NCI-H2029 (cell line): ENCODE measurements around the gene MAPK6.
"Not testable (repeated sequence)": the region's sequence is repeated elsewhere in the genome, so short reads cannot be mapped to it uniquely, and the experiment has no call there.

Source experiments
- DNase-seq: peaks from one replicate; lab custom pipeline; 2025; lab: John Stamatoyannopoulos, UW

MAPK6 gene

DNA sequence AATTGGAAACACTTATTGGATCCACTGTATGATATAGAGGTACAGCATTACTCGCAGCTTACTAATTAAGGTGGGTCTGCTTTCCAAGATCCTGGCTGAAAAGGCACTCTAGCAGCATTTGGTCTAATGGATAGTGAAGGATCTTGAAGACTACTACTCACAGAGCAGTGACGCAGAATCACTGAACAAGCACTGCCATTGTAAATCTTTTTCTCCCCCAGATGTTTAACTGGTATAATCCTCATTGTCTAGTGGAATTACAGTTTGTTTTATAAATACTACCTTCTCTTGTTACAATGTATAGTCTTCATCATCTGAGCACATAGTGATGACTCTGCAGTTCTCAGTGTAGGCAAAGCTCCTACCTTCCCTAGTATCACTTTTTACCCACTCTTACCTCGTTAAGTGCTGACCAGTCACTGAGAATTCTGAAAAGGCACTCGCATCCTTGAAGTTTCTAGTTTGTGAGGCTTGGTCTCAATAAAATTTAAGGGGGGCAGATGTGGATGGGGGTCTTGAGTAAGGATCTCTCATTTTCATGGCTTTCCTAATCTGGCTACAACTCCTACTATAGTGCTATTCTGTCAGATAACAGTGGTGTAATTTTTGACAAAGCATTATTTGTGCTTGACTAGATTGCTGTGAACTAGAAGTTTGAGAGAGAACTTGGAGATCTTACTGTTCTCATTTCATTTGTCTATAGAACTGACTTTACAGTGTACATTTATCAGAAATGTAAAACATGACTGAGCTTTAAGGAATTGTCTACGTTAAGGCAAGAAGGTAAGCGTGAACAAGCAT lies 23.2 kb downstream of the MAPK6 start:
- DNase-seq, result no peak

DNA sequence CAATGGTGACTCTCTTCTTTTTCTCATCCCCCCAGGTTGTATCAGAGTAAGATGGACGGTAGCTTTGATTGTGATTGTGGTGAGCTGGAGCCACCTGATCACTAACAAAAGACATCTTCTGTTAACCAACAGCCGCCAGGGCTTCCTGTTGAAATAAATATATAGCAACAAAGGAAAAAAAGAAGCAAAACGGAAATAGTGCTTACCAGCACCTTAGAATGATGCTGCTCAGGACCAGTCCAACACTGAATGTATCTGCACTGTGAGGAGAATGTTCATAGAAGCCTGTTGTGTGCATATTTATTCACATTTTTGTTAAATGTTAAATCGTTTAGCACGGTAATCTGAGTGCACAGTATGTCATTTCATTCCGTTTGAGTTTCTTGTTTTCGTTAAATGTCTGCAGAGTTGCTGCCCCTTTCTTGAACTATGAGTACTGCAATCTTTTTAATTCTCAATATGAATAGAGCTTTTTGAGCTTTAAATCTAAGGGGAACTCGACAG lies 26.8 kb downstream of the MAPK6 start:
- DNase-seq, result not testable (repeated sequence)

DNA sequence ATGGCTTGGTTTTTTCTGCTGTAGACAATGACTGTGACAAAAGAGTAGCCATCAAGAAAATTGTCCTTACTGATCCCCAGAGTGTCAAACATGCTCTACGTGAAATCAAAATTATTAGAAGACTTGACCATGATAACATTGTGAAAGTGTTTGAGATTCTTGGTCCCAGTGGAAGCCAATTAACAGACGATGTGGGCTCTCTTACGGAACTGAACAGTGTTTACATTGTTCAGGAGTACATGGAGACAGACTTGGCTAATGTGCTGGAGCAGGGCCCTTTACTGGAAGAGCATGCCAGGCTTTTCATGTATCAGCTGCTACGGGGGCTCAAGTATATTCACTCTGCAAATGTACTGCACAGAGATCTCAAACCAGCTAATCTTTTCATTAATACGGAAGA lies 27.5 kb downstream of the MAPK6 start:
- DNase-seq, result peak; percentile 0

GRCh38 chr15:52050416-52050815 lies 31.4 kb downstream of the MAPK6 start:
- no peak for DNase-seq

DNA sequence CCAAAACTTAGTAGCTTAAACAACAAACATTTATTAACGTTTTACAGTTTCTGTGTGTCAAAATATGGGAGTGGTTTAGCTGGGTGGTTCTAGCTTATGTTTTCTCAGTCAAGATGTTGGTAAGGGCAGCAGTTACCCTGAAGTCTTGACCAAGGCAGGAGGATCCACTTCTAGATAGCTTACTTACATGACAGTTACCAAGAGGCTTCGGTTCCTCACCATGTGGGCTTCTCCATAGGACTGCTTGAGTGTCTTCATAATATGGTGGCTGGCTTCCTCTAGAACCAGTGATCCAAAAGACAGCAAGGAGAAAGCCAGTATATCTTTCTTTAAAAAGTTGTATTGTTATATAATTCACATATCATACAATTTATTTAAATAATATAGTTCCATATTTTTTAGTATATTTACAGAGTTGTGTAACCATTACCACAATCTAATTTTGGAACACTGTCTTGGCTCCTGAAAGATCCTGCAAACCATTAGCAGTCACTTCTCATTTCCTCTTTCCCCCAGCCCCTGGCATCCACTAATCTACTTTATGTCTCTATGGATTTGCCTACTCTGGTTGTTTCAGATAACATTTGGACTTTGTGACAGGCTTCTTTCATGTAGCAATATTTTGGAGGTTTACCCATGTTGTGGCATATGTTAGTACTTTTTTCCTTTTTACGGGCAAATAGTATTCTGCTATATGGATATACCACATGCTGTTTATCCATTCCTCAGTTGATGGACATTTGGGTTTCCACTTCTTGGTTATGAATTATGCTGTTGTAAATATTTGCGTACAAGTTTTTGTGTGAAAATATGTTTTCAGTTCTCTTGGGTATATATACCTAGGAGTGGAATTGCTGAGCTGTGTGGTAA lies 33.3 kb downstream of the MAPK6 start:
- no peak for DNase-seq

GRCh38 chr15:52054381-52054780 lies 35.4 kb downstream of the MAPK6 start:
- DNase-seq, result no peak

DNA sequence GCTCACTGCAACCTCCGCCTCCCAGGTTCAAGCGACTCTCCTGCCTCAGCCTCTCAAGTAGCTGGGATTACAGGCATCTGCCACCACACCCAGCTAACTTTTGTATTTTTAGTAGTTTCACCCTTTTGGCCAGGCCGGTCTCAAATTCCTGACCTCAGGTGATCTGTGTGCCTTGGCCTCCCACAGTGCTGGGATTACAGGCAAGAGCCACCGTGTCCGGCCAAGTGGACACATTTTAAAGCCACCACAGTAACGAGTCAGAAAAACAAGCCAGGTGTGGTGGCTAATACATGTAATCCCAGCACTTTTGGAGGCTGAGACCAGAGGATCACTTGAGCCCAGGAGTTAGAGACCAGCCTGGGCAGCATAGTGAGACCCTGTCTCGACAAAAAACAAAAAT lies 35.8 kb downstream of the MAPK6 start:
- not testable (repeated sequence) for DNase-seq

DNA sequence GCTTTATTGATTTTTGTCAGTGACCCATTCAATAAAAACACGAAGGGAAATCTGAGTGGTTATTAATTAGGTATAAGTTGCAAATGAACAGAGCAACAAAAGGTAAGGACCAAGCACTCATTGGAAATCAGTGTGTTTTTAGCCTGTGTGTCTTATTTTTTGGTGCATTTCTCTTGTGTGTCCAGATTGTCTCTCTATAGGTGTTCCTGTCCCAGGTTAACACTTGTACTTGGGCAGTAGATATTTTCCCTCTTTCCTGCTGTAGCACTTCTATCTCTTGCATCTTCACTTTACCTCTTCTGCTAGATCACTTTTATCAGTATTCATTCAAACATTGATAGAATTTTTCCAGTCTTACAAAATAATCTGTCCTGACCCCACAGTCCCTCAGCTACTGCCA lies 37.0 kb downstream of the MAPK6 start:
- DNase-seq, result no peak

GRCh38 chr15:52056496-52056895 lies 37.5 kb downstream of the MAPK6 start:
- no peak for DNase-seq

GRCh38 chr15:52057996-52058395 lies 39.0 kb downstream of the MAPK6 start:
- no peak for DNase-seq

GRCh38 chr15:52060501-52060900 lies 41.5 kb downstream of the MAPK6 start:
- DNase-seq, result no peak

GRCh38 chr15:52066842-52067544 lies 48.0 kb downstream of the MAPK6 start:
- DNase-seq, result no peak

DNA sequence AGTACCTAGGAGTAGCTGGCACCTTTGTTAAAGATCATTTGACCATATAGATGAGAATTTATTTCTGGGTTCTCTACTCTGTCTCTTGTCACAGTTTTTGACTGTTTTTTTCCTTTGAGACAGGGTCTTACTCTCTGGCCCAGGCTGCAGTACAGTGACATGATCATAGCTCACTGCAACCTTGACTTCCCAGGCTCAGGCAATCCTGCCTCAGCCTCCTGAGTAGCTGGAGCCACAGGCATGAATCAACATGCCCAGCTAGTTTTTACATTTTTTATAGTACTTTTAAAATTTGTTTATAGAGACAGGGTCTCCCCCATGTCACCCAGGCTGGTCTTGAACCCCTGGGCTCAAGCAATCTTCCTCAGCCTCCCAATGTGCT lies 48.5 kb downstream of the MAPK6 start:
- no peak for DNase-seq

GRCh38 chr15:52068004-52068615 lies 49.1 kb downstream of the MAPK6 start:
- no peak for DNase-seq

- DNase-seq, result no peak
Observed at GRCh38 chr15:52069559-52069958, 50.5 kb downstream of the MAPK6 start.

DNA sequence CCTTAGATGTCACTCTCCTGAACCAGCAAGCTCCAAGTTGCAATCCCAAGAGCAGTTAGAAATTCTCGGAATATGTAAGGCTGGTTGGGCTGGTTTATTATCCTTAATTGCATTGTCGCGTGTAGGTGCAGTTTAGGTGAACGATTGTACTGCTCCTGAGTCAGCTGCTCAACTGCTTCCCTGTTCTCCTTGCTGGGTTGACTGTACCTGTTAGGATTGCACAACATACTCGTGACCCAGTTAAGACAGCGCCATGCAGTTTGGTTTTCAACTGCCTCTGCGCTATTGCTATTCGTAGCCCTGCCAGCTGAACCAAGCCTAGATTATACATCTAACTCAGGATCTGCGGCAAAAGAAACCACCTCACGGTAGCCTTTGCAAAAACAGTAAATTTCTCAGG lies 52.6 kb downstream of the MAPK6 start:
- DNase-seq, result no peak

GRCh38 chr15:52076889-52077781 lies 58.1 kb downstream of the MAPK6 start:
- no peak for DNase-seq

DNA sequence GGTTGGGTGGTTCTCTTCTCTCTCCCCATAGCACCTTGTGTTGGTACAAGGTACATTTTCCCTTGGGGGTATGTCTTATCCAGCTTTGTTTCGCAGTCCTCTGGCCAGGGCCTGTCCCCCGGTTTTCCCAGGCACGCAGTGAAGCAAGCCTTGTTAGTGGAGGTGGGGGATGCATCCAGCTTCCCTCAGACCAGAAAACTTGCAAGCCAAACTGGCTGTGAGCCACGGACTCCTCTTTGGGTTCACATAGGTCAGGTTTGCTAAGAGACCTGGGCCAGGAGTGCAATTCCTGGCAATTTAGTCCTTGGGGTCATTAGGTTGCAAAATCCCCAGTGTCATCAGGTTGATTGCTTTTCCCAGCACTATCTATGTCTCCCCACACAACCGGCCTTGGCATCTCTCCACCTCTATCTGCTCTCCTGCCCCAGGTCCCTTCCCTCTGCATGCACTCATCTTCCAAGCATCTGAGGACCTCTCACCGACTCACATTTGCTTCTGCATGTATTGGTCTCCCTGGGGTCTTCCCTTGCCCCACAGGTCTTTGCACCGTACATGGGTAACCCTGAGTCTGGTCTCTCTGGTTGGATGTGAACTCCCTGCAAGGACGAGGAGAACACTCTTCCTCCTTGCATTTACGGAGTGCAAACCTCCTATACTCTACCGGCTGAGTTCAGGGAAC lies 59.3 kb downstream of the MAPK6 start:
- DNase-seq, result no peak

- DNase-seq, result peak; percentile 38
Observed at GRCh38 chr15:52078876-52079700, 60.1 kb downstream of the MAPK6 start.
